CD1c-positive myeloid dendritic cell (primary cell): ENCODE results near the gene BSN.

Experiments
- DNase-seq: peaks from one replicate; pipeline ENCODE4 v3.0.0-alpha.2; 2016; ENCODE audit errors: extremely low spot score

The BSN gene

DNA sequence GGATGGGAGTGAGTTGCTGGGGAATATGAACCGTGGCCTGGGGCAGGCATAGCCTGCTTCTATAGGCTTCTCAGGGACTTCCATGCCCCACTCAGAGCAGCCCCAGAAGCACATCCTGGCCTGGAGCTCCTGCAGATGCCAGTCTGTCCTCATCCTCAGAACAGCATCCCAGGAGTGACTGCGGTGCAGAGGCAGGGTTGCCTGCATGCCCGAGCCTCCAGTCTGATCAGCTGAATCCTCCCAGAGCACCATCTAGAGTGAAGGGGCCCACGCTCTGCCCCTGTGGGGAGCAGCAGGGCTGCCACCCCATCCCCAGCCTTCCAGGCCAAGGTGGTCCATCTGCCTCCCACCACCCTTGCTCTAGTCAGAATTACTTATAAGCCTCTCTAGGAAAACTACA lies 75.2 kb downstream of the BSN start:
- DNase-seq = no peak

DNA sequence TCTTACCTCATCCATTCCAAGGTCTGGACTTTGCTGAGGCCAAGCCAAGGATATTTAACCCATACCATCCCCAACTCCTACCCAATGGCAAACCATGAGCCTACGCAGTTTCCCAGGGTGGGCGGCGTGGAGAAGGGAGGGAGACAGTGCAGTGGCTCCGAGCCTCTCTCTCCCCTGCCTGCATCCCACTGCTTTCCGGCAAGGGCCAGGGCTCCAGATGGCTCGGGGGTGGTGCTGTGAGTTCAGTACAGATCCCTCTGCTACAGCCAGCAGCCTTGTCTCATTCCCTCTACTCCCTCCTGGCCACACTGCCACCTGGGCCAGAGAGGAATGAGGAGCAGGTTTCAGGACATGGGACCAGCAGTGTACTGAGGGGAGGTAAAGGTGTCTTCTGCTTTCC lies 75.6 kb downstream of the BSN start:
- DNase-seq = no peak

DNA sequence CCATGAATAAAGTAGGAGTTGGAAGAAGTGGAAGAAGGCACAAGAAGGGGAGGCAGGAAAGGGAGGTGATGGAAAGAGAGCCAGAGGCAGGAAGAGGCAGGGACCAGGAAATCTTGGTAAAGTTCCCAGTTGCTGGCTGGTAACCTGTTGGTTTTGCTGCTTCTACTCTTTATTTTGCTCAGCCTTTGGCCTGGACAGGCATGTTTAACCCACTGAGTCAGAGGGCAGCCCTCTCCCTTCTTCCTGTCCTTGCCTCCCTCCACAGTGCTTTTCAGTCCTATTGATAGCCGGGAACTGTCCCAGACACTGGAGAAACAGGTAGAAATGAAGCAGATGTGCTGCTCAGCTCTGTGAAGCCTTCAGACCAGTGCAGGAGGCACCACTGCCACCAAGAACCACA lies 76.5 kb downstream of the BSN start:
- DNase-seq = no peak

- no peak for DNase-seq
These were observed 80.5 kb downstream of the BSN start for GRCh38 chr3:49634736-49635135.

- no peak for DNase-seq
These were observed 82.8 kb downstream of the BSN start for GRCh38 chr3:49636883-49637609.

DNA sequence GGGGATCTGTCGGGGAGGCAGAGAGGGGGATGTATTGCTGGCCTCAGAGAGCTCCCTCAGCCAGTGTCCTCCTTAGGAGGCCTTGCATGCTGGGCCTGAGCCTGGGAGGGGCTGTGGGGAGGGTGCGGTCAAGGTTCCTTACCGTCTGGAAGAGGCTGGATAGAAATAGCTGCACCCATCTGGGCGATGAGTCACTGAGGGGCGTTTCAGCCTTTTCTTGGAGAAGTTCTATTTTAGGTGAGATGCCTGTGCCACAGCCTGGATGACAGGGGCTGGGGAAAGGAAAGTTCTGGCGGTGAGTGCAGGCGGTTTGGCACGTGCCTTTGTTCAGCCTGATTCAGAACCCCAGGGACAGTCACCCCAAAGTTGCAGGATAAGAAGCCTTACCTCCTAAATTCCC lies 84.2 kb downstream of the BSN start:
- DNase-seq = no peak

GRCh38 chr3:49639551-49639950 lies 85.3 kb downstream of the BSN start:
- DNase-seq = no peak

DNA sequence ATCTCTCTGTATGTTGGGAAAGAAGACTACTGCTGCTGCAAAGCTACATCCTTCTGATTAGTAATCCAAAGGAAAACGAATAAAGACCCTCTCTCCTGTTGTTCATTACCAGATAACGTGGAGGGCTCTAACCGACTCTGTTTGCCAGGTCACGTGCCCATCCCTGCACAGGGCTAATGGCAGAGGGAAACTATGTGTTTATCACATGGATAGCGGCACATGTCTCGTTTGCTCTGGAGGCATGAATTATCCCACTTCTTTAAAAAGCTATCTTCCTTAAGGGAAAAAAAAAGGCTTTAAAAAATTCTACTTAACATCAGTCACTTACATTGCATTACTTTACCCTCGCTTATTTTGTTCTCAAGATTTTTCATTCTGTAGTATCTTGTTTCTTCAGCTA lies 87.0 kb downstream of the BSN start:
- DNase-seq = no peak

- no peak for DNase-seq
These were observed 87.8 kb downstream of the BSN start for GRCh38 chr3:49641921-49642707.

DNA sequence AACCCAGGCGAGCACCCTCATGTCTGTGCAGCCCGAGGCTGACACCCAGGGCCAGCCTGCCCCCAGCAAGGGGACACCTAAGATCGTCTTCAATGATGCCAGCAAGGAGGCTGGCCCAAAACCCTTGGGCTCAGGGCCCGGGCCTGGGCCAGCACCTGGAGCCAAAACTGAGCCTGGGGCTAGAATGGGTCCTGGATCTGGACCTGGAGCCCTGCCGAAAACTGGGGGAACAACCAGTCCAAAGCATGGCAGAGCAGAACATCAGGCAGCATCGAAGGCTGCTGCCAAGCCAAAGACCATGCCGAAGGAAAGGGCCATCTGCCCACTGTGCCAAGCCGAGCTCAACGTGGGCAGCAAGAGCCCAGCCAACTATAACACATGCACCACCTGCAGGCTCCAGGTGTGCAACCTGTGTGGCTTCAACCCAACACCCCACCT lies 88.5 kb downstream of the BSN start:
- no peak for DNase-seq

DNA sequence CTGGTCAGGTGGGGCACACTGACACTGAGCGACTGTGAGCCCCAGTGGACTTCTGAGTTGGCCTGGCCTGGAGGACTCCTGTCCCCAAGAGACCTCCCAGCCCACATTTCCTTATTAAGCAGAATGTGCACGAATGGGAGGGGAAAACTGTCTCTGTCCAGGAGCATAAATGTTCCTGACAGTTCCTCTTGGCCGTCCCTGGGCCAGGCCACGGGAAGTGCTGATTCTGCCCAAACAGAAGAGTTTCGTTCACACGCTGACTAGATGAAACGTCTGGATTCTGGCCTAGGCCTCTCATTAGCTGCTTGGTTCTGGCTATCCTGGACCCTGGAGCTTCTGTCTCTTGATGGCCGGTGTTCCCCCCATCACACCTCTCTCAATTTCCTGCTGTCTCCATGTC lies 90.4 kb downstream of the BSN start:
- DNase-seq = no peak

DNA sequence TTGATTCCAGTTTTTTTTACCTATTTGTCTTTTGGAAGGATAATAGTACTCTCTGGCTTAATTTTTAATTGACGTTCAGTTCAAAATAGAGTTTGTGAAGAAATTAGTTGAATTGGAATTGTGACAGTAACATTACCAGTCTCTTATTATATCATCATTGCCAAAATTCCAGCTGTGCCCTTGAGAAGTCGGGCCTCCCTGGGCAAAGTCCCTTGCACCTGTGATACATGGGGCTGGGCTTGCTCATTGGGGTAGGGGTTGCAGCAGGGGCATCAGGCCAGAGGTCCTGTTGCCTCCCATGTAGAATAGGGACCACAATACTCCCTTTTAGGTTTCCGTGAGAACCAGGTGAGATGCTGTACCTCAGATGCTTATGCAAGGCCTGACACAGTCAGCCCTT lies 92.0 kb downstream of the BSN start:
- DNase-seq = no peak

DNA sequence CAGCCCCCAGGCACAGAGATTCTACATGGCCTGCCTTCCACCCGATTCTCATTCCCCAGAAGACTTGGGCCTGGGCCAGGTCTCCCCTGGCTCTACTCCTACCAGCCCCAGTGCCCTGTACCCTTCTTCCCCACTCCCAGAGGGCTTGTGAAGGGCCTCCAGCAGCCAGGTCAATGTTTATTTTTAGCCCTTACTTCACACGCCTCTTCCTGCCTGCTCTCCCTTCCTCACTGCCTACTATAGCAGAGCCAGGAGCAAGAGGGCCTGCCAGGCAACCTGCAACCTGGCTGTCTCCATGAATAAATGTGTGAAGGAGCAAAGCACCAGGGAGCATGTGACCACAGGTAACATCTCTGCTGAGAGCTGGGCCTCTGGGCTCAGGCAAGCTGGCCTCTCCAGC lies 93.5 kb downstream of the BSN start:
- DNase-seq = no peak

GRCh38 chr3:49648354-49649019 lies 94.2 kb downstream of the BSN start:
- no peak for DNase-seq

GRCh38 chr3:49649576-49649975 lies 95.3 kb downstream of the BSN start:
- DNase-seq = no peak

- no peak for DNase-seq
These were observed 95.9 kb downstream of the BSN start for GRCh38 chr3:49650177-49650576.

DNA sequence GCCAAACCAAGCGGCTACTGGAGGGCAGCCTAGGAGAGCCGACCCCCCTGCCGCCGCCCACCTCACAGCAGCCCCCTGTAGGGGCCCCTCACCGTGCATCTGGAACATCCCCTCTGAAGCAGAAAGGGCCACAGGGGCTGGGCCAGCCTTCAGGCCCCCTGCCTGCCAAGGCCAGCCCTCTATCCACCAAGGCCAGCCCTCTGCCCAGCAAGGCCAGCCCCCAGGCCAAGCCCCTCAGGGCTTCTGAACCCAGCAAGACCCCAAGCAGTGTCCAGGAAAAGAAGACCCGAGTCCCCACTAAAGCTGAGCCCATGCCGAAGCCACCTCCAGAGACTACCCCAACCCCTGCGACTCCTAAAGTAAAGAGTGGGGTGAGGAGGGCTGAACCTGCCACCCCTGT lies 96.4 kb downstream of the BSN start:
- no peak for DNase-seq

GRCh38 chr3:49652218-49652902 lies 98.1 kb downstream of the BSN start:
- DNase-seq = no peak

DNA sequence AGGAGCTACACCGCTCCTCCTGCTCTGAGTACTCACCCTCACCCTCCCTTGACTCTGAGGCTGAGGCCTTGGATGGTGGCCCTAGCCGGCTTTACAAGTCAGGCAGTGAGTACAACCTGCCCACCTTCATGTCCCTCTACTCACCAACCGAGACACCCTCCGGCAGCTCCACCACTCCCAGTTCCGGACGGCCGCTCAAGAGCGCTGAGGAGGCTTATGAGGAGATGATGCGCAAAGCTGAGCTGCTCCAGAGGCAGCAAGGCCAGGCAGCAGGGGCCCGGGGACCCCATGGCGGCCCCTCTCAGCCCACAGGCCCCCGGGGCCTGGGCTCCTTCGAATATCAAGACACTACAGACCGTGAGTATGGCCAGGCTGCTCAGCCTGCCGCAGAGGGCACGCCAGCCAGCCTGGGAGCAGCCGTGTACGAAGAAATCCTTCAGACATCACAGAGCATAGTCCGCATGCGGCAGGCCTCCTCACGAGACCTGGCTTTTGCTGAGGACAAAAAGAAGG lies 98.7 kb downstream of the BSN start:
- DNase-seq = no peak

GRCh38 chr3:49653621-49654020 lies 99.3 kb downstream of the BSN start:
- DNase-seq = no peak

GRCh38 chr3:49654176-49654825 lies 100.0 kb downstream of the BSN start:
- no peak for DNase-seq
